ENCODE measurements around the gene PIP5K1C. TPM values are rescaled to one million over a fixed set of nuclear protein-coding genes. Genes with fewer than 3 reads are reported as not detected.

The PIP5K1C gene
- total and polyA plus RNA-seq, 9 of the 15 experiments (the other 6 are each of a cell fraction or from before 2014, with no cell fraction given), result 0.38 to 22.1 (median 4.1) TPM

DNA sequence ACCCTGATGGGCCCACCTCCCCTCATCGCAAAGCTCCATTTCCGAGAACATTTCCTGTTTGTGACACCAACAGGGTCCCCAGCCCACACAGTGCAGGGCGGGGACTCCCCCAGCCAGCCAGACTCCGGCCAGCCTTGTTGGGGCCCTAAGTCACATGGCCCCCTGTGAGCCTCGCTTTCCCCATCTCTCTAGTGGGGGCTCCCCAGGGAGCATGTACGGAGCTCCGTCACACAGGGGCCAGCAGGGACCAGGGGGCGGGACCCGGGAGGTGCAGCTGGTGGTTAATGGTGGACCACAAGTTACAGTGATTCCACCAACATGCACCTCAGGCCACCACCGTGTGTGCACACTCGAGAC lies 95.3 kb downstream of the PIP5K1C start:
- DNase-seq (ENCODE audit: extremely low read depth in 1 of 4, low spot score in 3 of 4) (no peak), FAIRE-seq (no peak), ATAC-seq (no peak)
- Histone ChIP-seq H2AFZ (ENCODE audit: low read depth, low read length) (0 out of 2 replicates have a peak overlapping the region, but pooled peaks have one; percentile 95), H4K20me1 (replicated peaks; ENCODE audit: control insufficient read depth, insufficient read depth, low read length) (no peaks in the 10 kb centered on the region), H3K4me1 (replicated peaks in 1 of 2; ENCODE audit: control insufficient read depth in 2 of 2, insufficient read depth in 2 of 2, low read length in 2 of 2) (peaks cover 38 to 75% of the 10 kb centered on the region in 2 experiments), H3K4me3 (peak overlapping the region; percentile 89), H3K27me3 (ENCODE audit: control insufficient read depth in 2 of 2, insufficient read depth in 2 of 2, low read length in 2 of 2) (no peaks in the 10 kb centered on the region), H3K9me1 (ENCODE audit: control insufficient read depth, insufficient read depth, low read length) (peaks cover 2% of the 10 kb centered on the region), H3K27ac (ENCODE audit: extremely low read depth, low read depth, low read length) (no peak overlapping the region; the same call in 2 of the 3 replicates), H3K9me3 (replicated peaks; ENCODE audit: control insufficient read depth, insufficient read depth, low read depth, low read length) (no peaks in the 10 kb centered on the region), H3K79me2 (ENCODE audit: control insufficient read depth, insufficient read depth, low read length) (peaks cover 44% of the 10 kb centered on the region), H3K4me2 (ENCODE audit: insufficient read depth, low read length) (peak overlapping the region; percentile 91), H3K9ac (ENCODE audit: insufficient read depth in 1 of 2, low read depth in 2 of 2, low read length in 2 of 2) (peak overlapping the region; percentile 0 to 80; a peak in 2 of 4 replicates), H3K36me3 (ENCODE audit: control insufficient read depth, insufficient read depth, low read length) (peaks cover 26% of the 10 kb centered on the region; the same call in 1 of the 3 replicates)
- ChIA-PET CTCF (ENCODE audit: low intra/inter-chr PET ratio) (no interaction called here), POLR2A (interaction anchor here (0.6 to 1.1 kb wide), 2 partner anchors 26 to 50 kb away, joined by 3 to 4 read pairs; no protein-coding TSS in a partner anchor)
- in situ Hi-C loops (cut with MboI), result no loop called here
- intact Hi-C loops (cut with micrococcal nuclease), result loop anchor here (10.0 kb wide), 1 partner anchor 60 kb away; no protein-coding TSS in a partner anchor
- WGBS (ENCODE audit: insufficient coverage, low coverage, missing lambda C conversion rate), result 30% methylated on average over 11 of the region's 11 CpGs
- no TSS peak for BruUV-seq (replicated peaks)
- no peak for TF ChIP-seq L3MBTL2 (IDR thresholded peaks at IDR 0.05)
- TF ChIP-seq ZNF408 (CRISPR knock-in tag; IDR thresholded peaks at IDR 0.05; ENCODE audit: low read depth), result no peak
- TF ChIP-seq ZNF57 (CRISPR knock-in tag; IDR thresholded peaks at IDR 0.05), result 0 out of 2 replicates have a peak, but pooled peaks have one; percentile 34
- TF ChIP-seq MCM3 (IDR thresholded peaks at IDR 0.05), result no peak
- no peak for TF ChIP-seq CBX2 (IDR thresholded peaks at IDR 0.05; ENCODE audit: insufficient read depth, low read length, poor library complexity, severe bottlenecking)
- TF ChIP-seq ZKSCAN3 (CRISPR knock-in tag; IDR thresholded peaks at IDR 0.05), result no peak
- TF ChIP-seq MNT (conservative IDR thresholded peaks at IDR 0.05), result peak in 1 of 2 experiments; percentile 38; a peak in 1 of 4 replicates
- TF ChIP-seq, protein P1, sequence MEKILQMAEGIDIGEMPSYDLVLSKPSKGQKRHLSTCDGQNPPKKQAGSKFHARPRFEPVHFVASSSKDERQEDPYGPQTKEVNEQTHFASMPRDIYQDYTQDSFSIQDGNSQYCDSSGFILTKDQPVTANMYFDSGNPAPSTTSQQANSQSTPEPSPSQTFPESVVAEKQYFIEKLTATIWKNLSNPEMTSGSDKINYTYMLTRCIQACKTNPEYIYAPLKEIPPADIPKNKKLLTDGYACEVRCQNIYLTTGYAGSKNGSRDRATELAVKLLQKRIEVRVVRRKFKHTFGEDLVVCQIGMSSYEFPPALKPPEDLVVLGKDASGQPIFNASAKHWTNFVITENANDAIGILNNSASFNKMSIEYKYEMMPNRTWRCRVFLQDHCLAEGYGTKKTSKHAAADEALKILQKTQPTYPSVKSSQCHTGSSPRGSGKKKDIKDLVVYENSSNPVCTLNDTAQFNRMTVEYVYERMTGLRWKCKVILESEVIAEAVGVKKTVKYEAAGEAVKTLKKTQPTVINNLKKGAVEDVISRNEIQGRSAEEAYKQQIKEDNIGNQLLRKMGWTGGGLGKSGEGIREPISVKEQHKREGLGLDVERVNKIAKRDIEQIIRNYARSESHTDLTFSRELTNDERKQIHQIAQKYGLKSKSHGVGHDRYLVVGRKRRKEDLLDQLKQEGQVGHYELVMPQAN (IDR thresholded peaks at IDR 0.05; ENCODE audit: borderline replicate concordance), result no peak
- TF ChIP-seq, protein P2, sequence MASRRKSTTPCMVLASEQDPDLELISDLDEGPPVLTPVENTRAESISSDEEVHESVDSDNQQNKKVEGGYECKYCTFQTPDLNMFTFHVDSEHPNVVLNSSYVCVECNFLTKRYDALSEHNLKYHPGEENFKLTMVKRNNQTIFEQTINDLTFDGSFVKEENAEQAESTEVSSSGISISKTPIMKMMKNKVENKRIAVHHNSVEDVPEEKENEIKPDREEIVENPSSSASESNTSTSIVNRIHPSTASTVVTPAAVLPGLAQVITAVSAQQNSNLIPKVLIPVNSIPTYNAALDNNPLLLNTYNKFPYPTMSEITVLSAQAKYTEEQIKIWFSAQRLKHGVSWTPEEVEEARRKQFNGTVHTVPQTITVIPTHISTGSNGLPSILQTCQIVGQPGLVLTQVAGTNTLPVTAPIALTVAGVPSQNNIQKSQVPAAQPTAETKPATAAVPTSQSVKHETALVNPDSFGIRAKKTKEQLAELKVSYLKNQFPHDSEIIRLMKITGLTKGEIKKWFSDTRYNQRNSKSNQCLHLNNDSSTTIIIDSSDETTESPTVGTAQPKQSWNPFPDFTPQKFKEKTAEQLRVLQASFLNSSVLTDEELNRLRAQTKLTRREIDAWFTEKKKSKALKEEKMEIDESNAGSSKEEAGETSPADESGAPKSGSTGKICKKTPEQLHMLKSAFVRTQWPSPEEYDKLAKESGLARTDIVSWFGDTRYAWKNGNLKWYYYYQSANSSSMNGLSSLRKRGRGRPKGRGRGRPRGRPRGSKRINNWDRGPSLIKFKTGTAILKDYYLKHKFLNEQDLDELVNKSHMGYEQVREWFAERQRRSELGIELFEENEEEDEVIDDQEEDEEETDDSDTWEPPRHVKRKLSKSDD (conservative IDR thresholded peaks at IDR 0.05; ENCODE audit: low read length), result no peak
- TF ChIP-seq POLR2G (IDR thresholded peaks at IDR 0.05; ENCODE audit: low read depth, low read length), result 0 out of 2 replicates have a peak, but pooled peaks have one; percentile 36
- TF ChIP-seq SNIP1 (IDR thresholded peaks at IDR 0.05; ENCODE audit: low read depth), result no peak
- TF ChIP-seq MXD1 (CRISPR knock-in tag; IDR thresholded peaks at IDR 0.05; ENCODE audit: borderline replicate concordance, poor library complexity, severe bottlenecking), result no peak
- TF ChIP-seq FOSL1 (tag; conservative IDR thresholded peaks at IDR 0.05), result no peak
- no peak for TF ChIP-seq BDP1 (IDR thresholded peaks at IDR 0.05; ENCODE audit: insufficient read depth, insufficient read length)
- no peak for TF ChIP-seq TFAM (CRISPR knock-in tag; conservative IDR thresholded peaks at IDR 0.05)
